Measurements from ENCODE around the gene FGF1.

Gene FGF1

GRCh38 chr5:142697356-142698255 is 11.7 kb upstream of the FGF1 start:
- DNase-seq (ENCODE audit: low spot score) = no peak

GRCh38 chr5:142696379-142696778 is 10.5 kb upstream of the FGF1 start:
- DNase-seq (ENCODE audit: low spot score) = no peak

GRCh38 chr5:142694092-142694856 is 8.4 kb upstream of the FGF1 start:
- DNase-seq (ENCODE audit: low spot score) = no peak

- DNase-seq (ENCODE audit: low spot score) = no peak
These were observed 6.5 kb upstream of the FGF1 start for GRCh38 chr5:142692321-142692894.

- DNase-seq (ENCODE audit: low spot score) = no peak
These were observed 4.8 kb upstream of the FGF1 start for GRCh38 chr5:142690667-142691066.

- DNase-seq (ENCODE audit: low spot score) = peak; percentile 55
These were observed 3.2 kb upstream of the FGF1 start for GRCh38 chr5:142689081-142689480.

GRCh38 chr5:142688281-142688989 is 2.5 kb upstream of the FGF1 start:
- no peak for DNase-seq (ENCODE audit: low spot score)

- DNase-seq (ENCODE audit: low spot score) = no peak
These were observed 1.1 kb upstream of the FGF1 start for GRCh38 chr5:142686968-142687367.

- DNase-seq (ENCODE audit: low spot score) = no peak
These were observed 382 bp upstream of the FGF1 start for GRCh38 chr5:142686210-142686734.

GRCh38 chr5:142684508-142685041 is 1.3 kb downstream of the FGF1 start:
- no peak for DNase-seq (ENCODE audit: low spot score)

- DNase-seq (ENCODE audit: low spot score) = no peak
These were observed 1.9 kb downstream of the FGF1 start for GRCh38 chr5:142683881-142684505.

- no peak for DNase-seq (ENCODE audit: low spot score)
These were observed 2.8 kb downstream of the FGF1 start for GRCh38 chr5:142683116-142683515.

- no peak for DNase-seq (ENCODE audit: low spot score)
These were observed 5.2 kb downstream of the FGF1 start for GRCh38 chr5:142680605-142681259.

- DNase-seq (ENCODE audit: low spot score) = no peak
These were observed 6.1 kb downstream of the FGF1 start for GRCh38 chr5:142679744-142680143.

GRCh38 chr5:142678529-142678928 is 7.4 kb downstream of the FGF1 start:
- DNase-seq (ENCODE audit: low spot score) = no peak

- DNase-seq (ENCODE audit: low spot score) = no peak
These were observed 8.7 kb downstream of the FGF1 start for GRCh38 chr5:142677198-142677597.

- DNase-seq (ENCODE audit: low spot score) = no peak
These were observed 9.6 kb downstream of the FGF1 start for GRCh38 chr5:142676318-142676717.

- DNase-seq (ENCODE audit: low spot score) = no peak
These were observed 11.1 kb downstream of the FGF1 start for GRCh38 chr5:142674531-142675469.

GRCh38 chr5:142671801-142672200 is 14.1 kb downstream of the FGF1 start:
- no peak for DNase-seq (ENCODE audit: low spot score)

Measured in SK-N-DZ (cell line).